Thymus (tissue), 11 donors: ENCODE data around the gene ACBD4. TPM values are rescaled to one million over a fixed set of nuclear protein-coding genes. Genes with fewer than 3 reads are reported as not detected.

Experiments used
- DNase-seq, 9 donors: peaks; one replicate each; pipeline ENCODE4 v3.0.0-alpha.2; 2013; ENCODE audit warnings: low spot score in 9 of 9, low read depth in 6 of 9, missing footprints in 1 of 9
- H3K27ac ChIP-seq, 2 donors: one replicate each; pipeline ENCODE4 v1.5.1; 2013; ENCODE audit warnings: control low read depth in 1 of 2, low read depth in 1 of 2, low read length in 1 of 2, mild to moderate bottlenecking in 1 of 2, moderate library complexity in 1 of 2
- H3K27me3 ChIP-seq, 2 donors: one replicate each; pipeline ENCODE4 v1.5.1; 2013; ENCODE audit warnings: low read length in 1 of 2; ENCODE audit not compliant: control insufficient read depth in 2 of 2, insufficient read depth in 1 of 2
- H3K36me3 ChIP-seq, 2 donors: one replicate each; pipeline ENCODE4 v1.5.1; 2013; ENCODE audit warnings: low read length in 1 of 2, mild to moderate bottlenecking in 1 of 2, moderate library complexity in 1 of 2; ENCODE audit not compliant: control insufficient read depth in 2 of 2, insufficient read depth in 2 of 2
- H3K4me1 ChIP-seq, 2 donors: one replicate each; pipeline ENCODE4 v1.5.1; 2013; ENCODE audit warnings: low read length in 2 of 2; ENCODE audit not compliant: control insufficient read depth in 2 of 2, insufficient read depth in 2 of 2
- H3K4me3 ChIP-seq, 2 donors: one replicate each; pipeline ENCODE4 v1.5.1; 2013; ENCODE audit warnings: low read length in 2 of 2, control low read depth in 1 of 2, mild to moderate bottlenecking in 1 of 2
- H3K9me3 ChIP-seq, 2 donors: one replicate each; pipeline ENCODE4 v1.5.1; 2013; ENCODE audit warnings: low read length in 1 of 2, mild to moderate bottlenecking in 1 of 2; ENCODE audit not compliant: control insufficient read depth in 2 of 2, insufficient read depth in 1 of 2
- WGBS: extraction: QIAGEN DNeasy Blood & Tissue Kit; methylation state at CpG from one replicate; pipeline ENCODE4 v1.1.7; 2013; 5-methylcytosine and 5-hydroxymethylcytosine counted together
- polyA plus RNA-seq: library from polyadenylated mRNA; stranded (reverse); fragments of 200-250 nt; gene quantifications from one replicate; pipeline ENCODE4 v1.2.3, GENCODE V29; 2013
- total RNA-seq: library from RNA; stranded (reverse); fragments of 120-200 nt; gene quantifications from one replicate; pipeline ENCODE4 v1.2.4, GENCODE V29; 2013
- donor health status: healthy.

Gene ACBD4
- total and polyA plus RNA-seq, 2 donors: 4.7 to 26.5 TPM

- Histone ChIP-seq H3K9me3 (no peaks in the 10 kb centered on the region), H3K4me3 (no peak overlapping the region), H3K27me3 (no peaks in the 10 kb centered on the region), H3K27ac (no peak overlapping the region), H3K4me1 (peaks cover 0 to 15% of the 10 kb centered on the region in 2 donors), H3K36me3 (peaks cover 84 to 89% of the 10 kb centered on the region in 2 donors)
- 99% methylated on average over 9 of the region's 9 CpGs for WGBS
- no peak for DNase-seq
These were observed 32.6 kb upstream of the ACBD4 start for GRCh38 chr17:45102856-45103255.

DNA sequence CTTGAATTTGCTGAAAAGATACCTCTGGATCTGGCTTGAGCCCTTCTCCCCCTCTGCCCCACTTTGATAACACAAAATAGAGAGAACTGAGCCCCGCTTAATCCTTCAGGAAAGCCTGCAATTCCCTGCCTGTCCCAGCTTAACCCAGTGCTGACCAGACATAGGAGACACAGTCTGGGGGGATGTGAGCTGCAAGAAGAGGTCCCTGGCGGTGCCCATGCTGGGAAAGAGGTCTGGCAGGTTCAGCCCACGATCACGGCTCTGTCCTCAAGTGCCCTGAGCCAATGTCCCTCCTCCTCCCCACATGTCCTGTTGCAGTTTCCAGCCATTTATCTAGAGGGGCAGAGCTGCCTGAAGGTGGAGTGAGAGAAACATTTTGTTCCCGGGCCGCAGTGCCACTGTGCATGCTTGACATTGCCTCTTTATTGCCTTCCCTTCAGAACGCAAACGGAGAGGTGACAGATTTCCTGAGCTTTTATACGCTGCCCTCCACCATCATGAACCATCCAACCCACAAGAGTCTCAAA lies 32.2 kb upstream of the ACBD4 start:
- no peak overlapping the region for H3K4me3 ChIP-seq
- H3K9me3 ChIP-seq: no peaks in the 10 kb centered on the region
- H3K36me3 ChIP-seq: peaks cover 84 to 89% of the 10 kb centered on the region in 2 donors
- H3K4me1 ChIP-seq: peaks cover 0 to 15% of the 10 kb centered on the region in 2 donors
- H3K27ac ChIP-seq: no peak overlapping the region
- no peak for DNase-seq
- WGBS: 97% methylated on average over 9 of the region's 9 CpGs
- H3K27me3 ChIP-seq: no peaks in the 10 kb centered on the region

GRCh38 chr17:45104029-45104428 lies 31.5 kb upstream of the ACBD4 start:
- Histone ChIP-seq H3K27me3 (no peaks in the 10 kb centered on the region), H3K9me3 (no peaks in the 10 kb centered on the region), H3K36me3 (peaks cover 88 to 89% of the 10 kb centered on the region in 2 donors), H3K27ac (no peak overlapping the region), H3K4me3 (no peak overlapping the region), H3K4me1 (peaks cover 0 to 8% of the 10 kb centered on the region in 2 donors)
- 98% methylated on average over 8 of the region's 8 CpGs for WGBS
- DNase-seq: no peak

GRCh38 chr17:45104497-45104896 lies 31.0 kb upstream of the ACBD4 start:
- no peak for DNase-seq
- no peak overlapping the region for H3K27ac ChIP-seq
- WGBS: 98% methylated on average over 6 of the region's 6 CpGs
- H3K9me3 ChIP-seq: no peaks in the 10 kb centered on the region
- no peak overlapping the region for H3K4me3 ChIP-seq
- H3K36me3 ChIP-seq: peaks cover 86 to 87% of the 10 kb centered on the region in 2 donors
- peaks cover 0 to 10% of the 10 kb centered on the region in 2 donors for H3K4me1 ChIP-seq
- no peaks in the 10 kb centered on the region for H3K27me3 ChIP-seq

DNA sequence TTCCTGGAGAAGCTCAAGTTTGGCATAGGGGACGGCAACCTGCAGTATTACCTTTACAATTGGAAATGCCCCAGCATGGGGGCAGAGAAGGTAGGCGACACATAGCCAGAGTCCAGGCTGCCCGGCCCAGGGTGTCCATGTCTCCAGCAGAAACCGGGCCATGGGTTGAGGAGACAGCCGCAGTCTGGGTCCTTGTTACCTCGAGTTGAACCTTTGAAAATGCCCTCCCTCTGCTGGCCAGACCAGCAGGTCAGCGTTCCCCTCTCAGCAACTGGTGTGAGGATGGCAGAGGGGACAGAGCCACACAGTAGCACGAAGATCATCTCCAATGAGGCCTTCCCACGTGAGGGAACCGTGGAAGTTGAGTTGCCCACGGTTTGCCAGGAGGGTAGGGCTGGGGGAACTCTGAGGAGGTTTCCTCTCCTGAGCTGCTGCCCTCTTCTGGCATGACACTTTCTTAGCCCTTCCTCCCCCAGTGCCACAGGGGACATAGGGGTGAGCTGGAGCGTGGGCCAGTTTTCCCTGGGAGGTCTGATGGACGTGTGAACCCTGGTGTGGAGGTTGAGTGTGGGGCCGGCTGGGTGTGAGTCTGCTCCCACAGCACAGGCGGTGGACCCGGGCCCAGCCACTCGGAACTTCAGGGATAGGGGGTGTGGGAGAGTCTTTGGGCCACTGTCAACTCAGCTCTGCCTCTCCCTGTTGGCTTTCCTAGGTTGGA lies 30.4 kb upstream of the ACBD4 start:
- Histone ChIP-seq H3K36me3 (peaks cover 81 to 82% of the 10 kb centered on the region in 2 donors), H3K4me1 (peaks cover 0 to 10% of the 10 kb centered on the region in 2 donors), H3K9me3 (no peaks in the 10 kb centered on the region), H3K4me3 (no peak overlapping the region), H3K27ac (no peak overlapping the region), H3K27me3 (no peaks in the 10 kb centered on the region)
- 96% methylated on average over 17 of the region's 17 CpGs for WGBS
- no peak for DNase-seq

DNA sequence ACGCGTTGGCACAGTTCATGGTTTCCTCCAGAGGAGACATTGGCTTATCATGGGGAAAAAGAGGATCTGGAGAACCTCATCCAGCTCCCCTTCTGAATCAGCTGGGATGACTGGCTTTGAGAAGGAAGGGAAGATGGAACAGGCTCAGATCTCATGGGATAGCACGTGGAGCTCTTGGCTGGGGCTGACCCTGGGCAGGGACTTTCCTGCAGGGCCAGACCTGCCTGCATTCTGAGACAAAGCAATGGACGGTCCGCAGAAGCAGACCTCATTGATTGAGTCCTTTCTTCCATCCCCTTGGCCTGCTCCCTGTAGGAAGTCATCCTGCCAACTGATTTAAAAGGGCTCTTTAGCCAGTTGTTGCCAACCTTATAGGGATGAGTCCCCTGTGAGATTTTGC lies 29.4 kb upstream of the ACBD4 start:
- peaks cover 81 to 82% of the 10 kb centered on the region in 2 donors for H3K36me3 ChIP-seq
- DNase-seq: no peak
- WGBS: 94% methylated on average over 5 of the region's 5 CpGs
- H3K27ac ChIP-seq: no peak overlapping the region
- no peaks in the 10 kb centered on the region for H3K9me3 ChIP-seq
- peaks cover 0 to 10% of the 10 kb centered on the region in 2 donors for H3K4me1 ChIP-seq
- H3K4me3 ChIP-seq: no peak overlapping the region
- no peaks in the 10 kb centered on the region for H3K27me3 ChIP-seq

DNA sequence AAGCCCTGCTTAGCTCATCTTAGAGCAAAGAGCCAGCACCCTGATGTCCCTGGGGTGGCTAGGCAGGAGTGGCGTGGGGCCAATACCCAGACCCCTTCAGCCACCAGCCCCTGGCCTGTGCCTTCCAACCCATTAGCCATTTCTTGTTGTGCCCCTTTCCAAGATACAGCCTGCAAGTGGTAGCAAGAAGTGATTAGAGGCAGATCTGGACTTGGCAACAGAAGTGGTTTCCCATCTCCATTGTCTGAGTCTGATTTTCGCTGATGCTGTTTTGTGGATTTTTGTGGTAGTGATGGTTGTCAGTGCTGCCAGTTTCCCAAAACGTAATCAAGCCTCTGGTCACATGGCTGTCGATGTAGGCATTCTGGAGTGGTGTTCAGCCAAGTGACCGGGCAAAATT lies 28.9 kb upstream of the ACBD4 start:
- Histone ChIP-seq H3K9me3 (no peaks in the 10 kb centered on the region), H3K27me3 (no peaks in the 10 kb centered on the region), H3K27ac (no peak overlapping the region), H3K36me3 (peaks cover 76 to 77% of the 10 kb centered on the region in 2 donors), H3K4me3 (no peak overlapping the region), H3K4me1 (peaks cover 0 to 10% of the 10 kb centered on the region in 2 donors)
- 96% methylated on average over 5 of the region's 5 CpGs for WGBS
- no peak for DNase-seq

DNA sequence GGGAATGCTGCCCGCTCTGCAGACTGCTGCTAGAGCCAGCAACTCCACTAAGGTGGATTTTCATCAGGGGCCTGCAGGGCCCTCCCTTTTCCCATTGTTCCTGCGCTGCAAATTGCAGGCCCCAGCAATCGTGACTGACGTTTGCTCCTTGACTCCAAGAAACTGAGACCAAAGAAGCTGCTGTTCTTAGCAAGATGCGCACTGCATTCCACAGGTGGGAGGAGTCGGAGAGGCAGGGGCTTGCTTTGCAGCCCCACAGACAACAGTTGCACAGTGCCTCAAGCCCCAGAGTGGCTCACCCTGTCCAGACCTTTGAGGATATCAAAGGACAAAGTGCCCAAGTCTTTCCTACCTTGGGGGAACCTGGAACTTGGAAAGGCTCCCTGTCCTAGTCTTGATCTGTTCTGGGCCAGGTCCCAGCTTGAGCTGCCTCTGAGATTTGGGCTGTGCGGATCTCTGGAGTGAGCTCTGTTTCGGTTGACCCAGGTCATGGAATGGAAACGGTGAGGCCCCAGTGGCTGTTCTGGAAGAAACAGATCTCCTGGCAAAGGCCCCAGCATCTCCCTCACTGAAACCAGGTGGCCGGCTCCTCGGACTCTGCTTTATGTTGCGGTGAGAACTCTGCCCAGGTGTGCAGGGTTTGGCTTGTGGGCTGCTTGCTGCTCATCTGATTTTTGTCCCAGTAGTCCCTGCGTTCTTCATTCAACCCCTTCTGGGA lies 28.0 kb upstream of the ACBD4 start:
- H3K4me1 ChIP-seq: peaks cover 0 to 10% of the 10 kb centered on the region in 2 donors
- no peak overlapping the region for H3K4me3 ChIP-seq
- DNase-seq: no peak
- no peaks in the 10 kb centered on the region for H3K27me3 ChIP-seq
- WGBS: 92% methylated on average over 13 of the region's 13 CpGs
- H3K27ac ChIP-seq: no peak overlapping the region
- H3K36me3 ChIP-seq: peaks cover 67 to 68% of the 10 kb centered on the region in 2 donors
- no peaks in the 10 kb centered on the region for H3K9me3 ChIP-seq

DNA sequence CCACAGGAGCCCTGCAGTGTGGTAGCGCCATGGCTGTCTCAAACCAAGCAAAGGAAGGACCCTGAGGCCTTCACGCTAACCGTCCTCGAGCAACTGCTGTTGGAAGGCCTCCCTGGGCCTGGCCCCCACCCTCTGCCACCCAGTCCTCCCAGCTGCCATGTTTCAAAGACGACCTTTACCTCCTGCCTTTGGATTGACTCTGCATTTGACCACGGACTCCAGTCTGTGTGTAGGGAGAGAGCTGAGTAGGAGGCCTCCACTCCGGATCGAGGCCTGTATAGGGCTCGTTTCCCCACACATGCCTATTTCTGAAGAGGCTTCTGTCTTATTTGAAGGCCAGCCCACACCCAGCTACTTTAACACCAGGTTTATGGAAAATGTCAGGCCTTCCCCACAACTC lies 27.4 kb upstream of the ACBD4 start:
- Histone ChIP-seq H3K9me3 (no peaks in the 10 kb centered on the region), H3K27ac (no peak overlapping the region), H3K36me3 (peaks cover 61 to 62% of the 10 kb centered on the region in 2 donors), H3K4me3 (no peak overlapping the region), H3K4me1 (peaks cover 0 to 10% of the 10 kb centered on the region in 2 donors), H3K27me3 (no peaks in the 10 kb centered on the region)
- no peak for DNase-seq
- WGBS: 80% methylated on average over 9 of the region's 9 CpGs
